Epithelial cell of esophagus (primary cell): Measurements from ENCODE around the gene FEZ2.

ENCODE experiments used
- DNase-seq: peaks from one replicate; pipeline ENCODE4 v3.0.0; 2010; ENCODE audit warnings: low read depth
- H3K4me3 ChIP-seq: 2 replicates; pipeline ENCODE4 v1.5.1; 2011; ENCODE audit warnings: mild to moderate bottlenecking, low read length, control low read depth
- CTCF ChIP-seq: IDR thresholded peaks from 2 replicates; pipeline ENCODE4 v1.5.1; 2011; ENCODE audit warnings: low read depth, mild to moderate bottlenecking, low read length, control low read depth, inconsistent platforms; ENCODE audit not compliant: insufficient read depth; ENCODE audit errors: missing control alignments

The FEZ2 gene

GRCh38 chr2:36545871-36546416 lies 52.0 kb downstream of the FEZ2 start:
- no peak for DNase-seq
- no peak overlapping the region for H3K4me3 ChIP-seq
- no peak for TF ChIP-seq CTCF

GRCh38 chr2:36544638-36545338 lies 53.2 kb downstream of the FEZ2 start:
- H3K4me3 ChIP-seq = no peak overlapping the region
- TF ChIP-seq CTCF = peak; percentile 34
- peak; percentile 11 for DNase-seq

- H3K4me3 ChIP-seq = no peak overlapping the region
- DNase-seq = no peak
- TF ChIP-seq CTCF = no peak
Observed at GRCh38 chr2:36541891-36542595, 55.9 kb downstream of the FEZ2 start.

GRCh38 chr2:36540986-36541754 lies 56.8 kb downstream of the FEZ2 start:
- no peak for TF ChIP-seq CTCF
- no peak for DNase-seq

GRCh38 chr2:36539631-36540030 lies 58.3 kb downstream of the FEZ2 start:
- no peak overlapping the region for H3K4me3 ChIP-seq
- no peak for TF ChIP-seq CTCF
- peak; percentile 52 for DNase-seq

More at GRCh38 chr2:36540986-36541754, 56.8 kb downstream of the FEZ2 start:
- H3K4me3 ChIP-seq = no peak overlapping the region

- no peak overlapping the region for H3K4me3 ChIP-seq
- no peak for DNase-seq
- TF ChIP-seq CTCF = no peak
Observed at GRCh38 chr2:36538335-36538734, 59.6 kb downstream of the FEZ2 start.
